Measurements from ENCODE around the gene APOA5. TPM values are rescaled to one million over a fixed set of nuclear protein-coding genes. Genes with fewer than 3 reads are reported as not detected.

APOA5 gene
- total RNA-seq, 2 experiments from 2014 or later: not detected

DNA sequence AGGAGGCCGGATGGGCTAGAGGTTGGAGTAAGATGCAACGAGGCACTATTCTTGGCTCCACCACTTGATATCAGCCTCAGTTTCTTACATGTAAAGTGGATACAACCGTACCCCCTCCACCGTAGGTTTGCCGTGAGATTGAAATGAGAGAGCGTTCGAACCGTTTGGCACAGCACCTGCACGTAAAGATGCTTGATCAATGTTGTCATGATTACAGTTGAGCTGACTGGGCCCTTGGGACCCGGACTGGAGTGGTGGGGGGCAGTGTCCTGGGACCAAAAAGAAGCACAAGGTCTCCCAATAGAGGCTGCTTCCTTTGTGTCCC, 41.8 kb upstream of the APOA5 start:
- no peak for DNase-seq (ENCODE audit: low spot score)
- H3K79me2 ChIP-seq (ENCODE audit: insufficient read depth, low read depth, low read length): no peaks in the 10 kb centered on the region
- TF ChIP-seq, protein P1, sequence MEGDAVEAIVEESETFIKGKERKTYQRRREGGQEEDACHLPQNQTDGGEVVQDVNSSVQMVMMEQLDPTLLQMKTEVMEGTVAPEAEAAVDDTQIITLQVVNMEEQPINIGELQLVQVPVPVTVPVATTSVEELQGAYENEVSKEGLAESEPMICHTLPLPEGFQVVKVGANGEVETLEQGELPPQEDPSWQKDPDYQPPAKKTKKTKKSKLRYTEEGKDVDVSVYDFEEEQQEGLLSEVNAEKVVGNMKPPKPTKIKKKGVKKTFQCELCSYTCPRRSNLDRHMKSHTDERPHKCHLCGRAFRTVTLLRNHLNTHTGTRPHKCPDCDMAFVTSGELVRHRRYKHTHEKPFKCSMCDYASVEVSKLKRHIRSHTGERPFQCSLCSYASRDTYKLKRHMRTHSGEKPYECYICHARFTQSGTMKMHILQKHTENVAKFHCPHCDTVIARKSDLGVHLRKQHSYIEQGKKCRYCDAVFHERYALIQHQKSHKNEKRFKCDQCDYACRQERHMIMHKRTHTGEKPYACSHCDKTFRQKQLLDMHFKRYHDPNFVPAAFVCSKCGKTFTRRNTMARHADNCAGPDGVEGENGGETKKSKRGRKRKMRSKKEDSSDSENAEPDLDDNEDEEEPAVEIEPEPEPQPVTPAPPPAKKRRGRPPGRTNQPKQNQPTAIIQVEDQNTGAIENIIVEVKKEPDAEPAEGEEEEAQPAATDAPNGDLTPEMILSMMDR (conservative IDR thresholded peaks at IDR 0.05; ENCODE audit: low read length): no peak
- no peak for TF ChIP-seq EZH2phosphoT487 (IDR thresholded peaks at IDR 0.05; ENCODE audit: borderline replicate concordance, low read depth, low read length)

DNA sequence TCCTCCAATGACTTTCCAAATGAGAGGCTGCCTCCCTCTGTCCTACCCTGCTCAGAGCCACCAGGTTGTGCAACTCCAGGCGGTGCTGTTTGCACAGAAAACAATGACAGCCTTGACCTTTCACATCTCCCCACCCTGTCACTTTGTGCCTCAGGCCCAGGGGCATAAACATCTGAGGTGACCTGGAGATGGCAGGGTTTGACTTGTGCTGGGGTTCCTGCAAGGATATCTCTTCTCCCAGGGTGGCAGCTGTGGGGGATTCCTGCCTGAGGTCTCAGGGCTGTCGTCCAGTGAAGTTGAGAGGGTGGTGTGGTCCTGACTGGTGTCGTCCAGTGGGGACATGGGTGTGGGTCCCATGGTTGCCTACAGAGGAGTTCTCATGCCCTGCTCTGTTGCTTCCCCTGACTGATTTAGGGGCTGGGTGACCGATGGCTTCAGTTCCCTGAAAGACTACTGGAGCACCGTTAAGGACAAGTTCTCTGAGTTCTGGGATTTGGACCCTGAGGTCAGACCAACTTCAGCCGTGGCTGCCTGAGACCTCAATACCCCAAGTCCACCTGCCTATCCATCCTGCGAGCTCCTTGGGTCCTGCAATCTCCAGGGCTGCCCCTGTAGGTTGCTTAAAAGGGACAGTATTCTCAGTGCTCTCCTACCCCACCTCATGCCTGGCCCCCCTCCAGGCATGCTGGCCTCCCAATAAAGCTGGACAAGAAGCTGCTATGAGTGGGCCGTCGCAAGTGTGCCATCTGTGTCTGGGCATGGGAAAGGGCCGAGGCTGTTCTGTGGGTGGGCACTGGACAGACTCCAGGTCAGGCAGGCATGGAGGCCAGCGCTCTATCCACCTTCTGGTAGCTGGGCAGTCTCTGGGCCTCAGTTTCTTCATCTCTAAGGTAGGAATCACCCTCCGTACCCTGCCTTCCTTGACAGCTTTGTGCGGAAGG, 40.9 kb upstream of the APOA5 start:
- BruUV-seq (replicated peaks): no TSS peak
- H4K20me1 ChIP-seq (ENCODE audit: insufficient read depth, low read length): no peaks in the 10 kb centered on the region
- POLR2A ChIA-PET: no interaction called here
- intact Hi-C loops (cut with micrococcal nuclease; ENCODE audit: unreplicated experiment): loop anchor here (1.0 kb wide), 1 partner anchor 274 kb away; no protein-coding TSS in a partner anchor
- no peak overlapping the region for H3K4me2 ChIP-seq (ENCODE audit: low read length)
- no peak overlapping the region for H3K4me3 ChIP-seq (ENCODE audit: low read depth, low read length, poor library complexity, severe bottlenecking)
- H3K36me3 ChIP-seq (ENCODE audit: insufficient read depth, low read length): no peaks in the 10 kb centered on the region
- H3K27ac ChIP-seq (ENCODE audit: low read depth, low read length, poor library complexity, severe bottlenecking): no peak overlapping the region
- peak; percentile 36 for DNase-seq (ENCODE audit: low spot score)
- H3K9me2 ChIP-seq (ENCODE audit: insufficient read depth, low read length): no peaks in the 10 kb centered on the region
- CTCF ChIA-PET (ENCODE audit: unreplicated experiment): no interaction called here
- no peak overlapping the region for H2AFZ ChIP-seq (ENCODE audit: low read length)
- no peaks in the 10 kb centered on the region for H3K9me3 ChIP-seq (ENCODE audit: low read length)
- TF ChIP-seq, protein P1 (conservative IDR thresholded peaks at IDR 0.05; ENCODE audit: low read length): peak; percentile 63
- no peak for TF ChIP-seq EZH2phosphoT487 (IDR thresholded peaks at IDR 0.05; ENCODE audit: borderline replicate concordance, low read depth, low read length)
- H3K4me1 ChIP-seq (ENCODE audit: insufficient read depth, low read length, poor library complexity, severe bottlenecking): peaks cover 13% of the 10 kb centered on the region
- no peaks in the 10 kb centered on the region for H3K79me2 ChIP-seq (ENCODE audit: insufficient read depth, low read depth, low read length)

More for the DNA sequence above, 41.8 kb upstream of the APOA5 start:
- CTCF ChIA-PET (ENCODE audit: unreplicated experiment): no interaction called here
- Histone ChIP-seq H3K27ac (ENCODE audit: low read depth, low read length, poor library complexity, severe bottlenecking) (no peak overlapping the region), H3K4me2 (ENCODE audit: low read length) (no peak overlapping the region), H3K9me2 (ENCODE audit: insufficient read depth, low read length) (no peaks in the 10 kb centered on the region), H3K4me3 (ENCODE audit: low read depth, low read length, poor library complexity, severe bottlenecking) (no peak overlapping the region), H2AFZ (ENCODE audit: low read length) (no peak overlapping the region), H3K9me3 (ENCODE audit: low read length) (no peaks in the 10 kb centered on the region), H4K20me1 (ENCODE audit: insufficient read depth, low read length) (no peaks in the 10 kb centered on the region), H3K4me1 (ENCODE audit: insufficient read depth, low read length, poor library complexity, severe bottlenecking) (peaks cover 13% of the 10 kb centered on the region), H3K36me3 (ENCODE audit: insufficient read depth, low read length) (no peaks in the 10 kb centered on the region)
- POLR2A ChIA-PET: interaction anchor here (0.5 kb wide), 1 partner anchor 405 kb away, joined by 3 read pairs; no protein-coding TSS in a partner anchor
- intact Hi-C loops (cut with micrococcal nuclease; ENCODE audit: unreplicated experiment): no loop called here
- BruUV-seq (replicated peaks): no TSS peak
